Right atrium auricular region (tissue), 2 donors: ENCODE measurements around the gene CCDC138. TPM values are rescaled to one million over a fixed set of nuclear protein-coding genes. Genes with fewer than 3 reads are reported as not detected.

Experiments
- DNase-seq: peaks from one replicate; pipeline ENCODE4 v3.0.0-alpha.2; 2019; ENCODE audit warnings: low spot score
- H3K27ac ChIP-seq, 2 donors: fragments of 200-600 bp; sonication (generic); 1 replicate in 1 of 2; 2 replicates in 1 of 2; pipeline ENCODE4 v1.5.1; 2016 to 2019
- H3K27me3 ChIP-seq, 2 donors: fragments of 200-600 bp; sonication (generic); one replicate each; pipeline versions ENCODE4 v1.5.1 to v1.6.0; 2017 to 2019
- H3K36me3 ChIP-seq: fragments of 200-600 bp; sonication (generic); one replicate; pipeline ENCODE4 v1.5.1; 2016
- H3K4me1 ChIP-seq, 2 donors: fragments of 200-600 bp; sonication (generic); one replicate each; pipeline versions ENCODE4 v1.5.1 to v1.6.0; 2017 to 2019
- H3K4me3 ChIP-seq, 2 donors: fragments of 200-600 bp; sonication (generic); 1 replicate in 1 of 2; 2 replicates in 1 of 2; pipeline ENCODE4 v1.5.1; 2017 to 2019; ENCODE audit warnings: mild to moderate bottlenecking in 1 of 2, moderate library complexity in 1 of 2
- H3K9me3 ChIP-seq, 2 donors: fragments of 200-600 bp; sonication (generic); one replicate each; pipeline ENCODE4 v1.5.1; 2019
- total RNA-seq, 2 donors: library from RNA; depleted of rRNA; stranded (reverse); fragments of >200 nt; gene quantifications; one replicate each; pipeline ENCODE4 v1.1.0, GENCODE V29; 2016
- TF ChIP-seq, protein P1 (sequence below), 2 donors: fragments of 200-600 bp; sonication (generic); IDR thresholded peaks; one replicate each; pipeline ENCODE4 v1.5.1; 2019; ENCODE audit warnings: antibody characterized with exemption in 2 of 2

CCDC138 gene
- total RNA-seq, 2 donors from 2014 or later: 1.0 to 1.5 TPM

DNA sequence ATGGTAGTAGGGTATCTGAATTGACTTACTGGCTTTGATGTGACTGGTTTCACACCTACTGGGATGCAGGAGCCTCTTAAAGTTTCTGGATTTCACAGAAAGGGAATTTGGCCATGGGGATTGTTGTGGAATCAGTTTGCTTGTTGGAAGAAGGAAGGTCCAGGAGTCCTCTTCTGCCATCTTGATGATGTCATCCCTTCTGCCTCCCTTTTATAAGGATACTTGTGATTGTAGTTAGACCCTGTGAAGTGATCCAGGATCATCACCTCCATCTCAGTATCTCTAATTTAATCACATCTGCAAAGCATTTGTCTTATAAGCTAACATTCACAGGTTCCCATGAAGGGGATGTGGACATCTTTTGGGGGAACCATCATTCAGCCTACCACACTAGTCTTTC is 79.5 kb downstream of the CCDC138 start:
- H3K9me3 ChIP-seq: peaks cover 0 to 17% of the 10 kb centered on the region in 2 donors
- no peak overlapping the region for H3K4me3 ChIP-seq
- no peaks in the 10 kb centered on the region for H3K4me1 ChIP-seq
- no peaks in the 10 kb centered on the region for H3K36me3 ChIP-seq
- no peaks in the 10 kb centered on the region for H3K27me3 ChIP-seq
- no peak for DNase-seq
- TF ChIP-seq, protein P1, sequence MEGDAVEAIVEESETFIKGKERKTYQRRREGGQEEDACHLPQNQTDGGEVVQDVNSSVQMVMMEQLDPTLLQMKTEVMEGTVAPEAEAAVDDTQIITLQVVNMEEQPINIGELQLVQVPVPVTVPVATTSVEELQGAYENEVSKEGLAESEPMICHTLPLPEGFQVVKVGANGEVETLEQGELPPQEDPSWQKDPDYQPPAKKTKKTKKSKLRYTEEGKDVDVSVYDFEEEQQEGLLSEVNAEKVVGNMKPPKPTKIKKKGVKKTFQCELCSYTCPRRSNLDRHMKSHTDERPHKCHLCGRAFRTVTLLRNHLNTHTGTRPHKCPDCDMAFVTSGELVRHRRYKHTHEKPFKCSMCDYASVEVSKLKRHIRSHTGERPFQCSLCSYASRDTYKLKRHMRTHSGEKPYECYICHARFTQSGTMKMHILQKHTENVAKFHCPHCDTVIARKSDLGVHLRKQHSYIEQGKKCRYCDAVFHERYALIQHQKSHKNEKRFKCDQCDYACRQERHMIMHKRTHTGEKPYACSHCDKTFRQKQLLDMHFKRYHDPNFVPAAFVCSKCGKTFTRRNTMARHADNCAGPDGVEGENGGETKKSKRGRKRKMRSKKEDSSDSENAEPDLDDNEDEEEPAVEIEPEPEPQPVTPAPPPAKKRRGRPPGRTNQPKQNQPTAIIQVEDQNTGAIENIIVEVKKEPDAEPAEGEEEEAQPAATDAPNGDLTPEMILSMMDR (IDR thresholded peaks at IDR 0.05): no peak
- no peak overlapping the region for H3K27ac ChIP-seq

DNA sequence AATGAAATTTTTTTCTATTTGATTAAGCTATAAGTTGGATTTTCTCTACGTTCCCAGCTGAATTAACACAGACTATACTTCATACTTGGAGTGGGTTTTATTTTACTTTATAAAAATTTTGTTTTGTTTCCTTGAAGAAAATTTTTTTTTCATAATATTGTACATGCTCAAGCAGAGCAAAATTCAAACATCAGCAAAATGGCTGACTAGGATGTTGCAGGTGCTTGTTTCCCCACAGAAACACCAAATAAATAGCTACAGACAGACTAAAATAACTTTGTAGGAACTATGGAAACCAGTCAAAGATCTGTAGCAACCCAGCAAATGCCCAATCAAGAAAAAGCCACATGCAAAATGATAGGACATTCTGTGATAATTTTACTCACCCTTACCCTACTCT is 82.3 kb downstream of the CCDC138 start:
- H3K36me3 ChIP-seq: no peaks in the 10 kb centered on the region
- no peak for DNase-seq

DNA sequence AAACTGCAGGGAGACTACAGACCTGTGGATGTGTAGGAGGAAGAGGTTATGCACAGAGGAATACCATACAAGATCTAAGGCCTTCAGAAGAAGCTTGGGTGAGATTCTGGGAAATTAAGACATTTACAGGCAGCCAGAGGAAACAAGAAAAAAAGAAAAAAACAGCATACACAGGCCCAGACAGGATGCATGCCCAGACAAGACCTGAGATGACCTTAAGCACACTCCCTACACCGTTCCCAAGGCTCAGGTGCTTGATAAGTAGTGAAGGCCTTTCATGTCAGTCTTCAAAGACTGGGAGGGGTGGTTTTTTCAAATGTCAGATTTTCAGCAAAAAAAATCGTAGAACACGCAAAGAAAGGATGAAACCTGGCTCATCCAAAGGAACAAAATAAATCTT is 83.0 kb downstream of the CCDC138 start:
- H3K27ac ChIP-seq: no peak overlapping the region
- TF ChIP-seq, protein P1 (IDR thresholded peaks at IDR 0.05): no peak
- no peaks in the 10 kb centered on the region for H3K27me3 ChIP-seq
- no peak overlapping the region for H3K4me3 ChIP-seq
- no peak for DNase-seq
- no peaks in the 10 kb centered on the region for H3K36me3 ChIP-seq
- no peaks in the 10 kb centered on the region for H3K4me1 ChIP-seq
- H3K9me3 ChIP-seq: peaks cover 0 to 17% of the 10 kb centered on the region in 2 donors

More for the DNA sequence above, 82.3 kb downstream of the CCDC138 start:
- TF ChIP-seq, protein P1 (IDR thresholded peaks at IDR 0.05): no peak
- Histone ChIP-seq H3K4me1 (no peaks in the 10 kb centered on the region), H3K4me3 (no peak overlapping the region), H3K27ac (no peak overlapping the region), H3K27me3 (no peaks in the 10 kb centered on the region), H3K9me3 (peaks cover 0 to 17% of the 10 kb centered on the region in 2 donors)

DNA sequence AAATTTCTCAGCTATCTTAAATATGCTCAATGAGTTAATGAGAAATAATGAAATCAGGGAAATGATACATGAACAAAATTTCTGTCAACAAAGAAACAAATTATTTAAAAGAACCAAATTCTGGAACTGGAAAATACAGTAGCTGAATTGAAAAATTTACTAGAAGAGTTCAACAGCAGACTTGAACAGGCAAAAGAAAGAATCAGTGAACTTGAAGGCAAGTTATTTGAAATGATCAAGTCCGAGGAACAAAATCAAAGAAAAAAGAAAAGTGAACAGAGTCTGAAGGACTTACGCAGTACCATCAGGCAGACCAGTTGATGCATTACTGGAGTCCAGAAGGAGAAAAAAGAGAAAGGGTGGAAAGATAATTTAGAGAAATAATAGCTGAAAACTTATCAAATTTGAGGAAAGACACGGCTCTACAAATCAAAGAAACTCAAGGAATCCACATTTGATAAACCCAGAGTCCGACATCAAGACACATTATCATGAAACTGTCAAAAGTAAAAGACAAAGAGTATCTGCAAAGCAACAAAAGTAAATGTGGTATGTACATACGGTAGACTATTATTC is 83.6 kb downstream of the CCDC138 start:
- TF ChIP-seq, protein P1 (IDR thresholded peaks at IDR 0.05): no peak
- DNase-seq: no peak
- no peaks in the 10 kb centered on the region for H3K27me3 ChIP-seq
- H3K4me1 ChIP-seq: no peaks in the 10 kb centered on the region
- peaks cover 0 to 17% of the 10 kb centered on the region in 2 donors for H3K9me3 ChIP-seq
- H3K27ac ChIP-seq: no peak overlapping the region
- no peak overlapping the region for H3K4me3 ChIP-seq
- no peaks in the 10 kb centered on the region for H3K36me3 ChIP-seq

DNA sequence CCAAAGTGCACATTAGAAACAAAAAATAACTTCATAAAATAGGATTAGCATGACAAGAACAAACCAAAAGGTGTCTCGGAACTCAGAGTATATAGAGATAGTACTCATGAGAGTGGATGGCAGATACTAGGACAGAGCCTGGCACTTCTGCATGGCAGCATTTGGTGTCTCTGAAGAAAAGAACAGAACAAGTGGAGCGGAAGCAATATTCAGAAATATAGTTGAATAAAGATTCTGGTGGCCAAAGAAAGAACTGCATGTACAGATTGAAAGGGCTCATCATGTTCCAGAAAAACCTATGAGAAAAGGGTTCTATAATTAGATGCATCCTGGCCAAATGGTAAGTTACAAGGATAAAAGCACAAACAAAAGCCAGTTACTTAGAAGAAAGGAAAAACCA is 90.9 kb downstream of the CCDC138 start:
- DNase-seq: no peak
- Histone ChIP-seq H3K4me3 (no peak overlapping the region), H3K27ac (no peak overlapping the region), H3K36me3 (no peaks in the 10 kb centered on the region), H3K4me1 (no peaks in the 10 kb centered on the region), H3K9me3 (peaks cover 0 to 15% of the 10 kb centered on the region in 2 donors), H3K27me3 (no peaks in the 10 kb centered on the region)
- TF ChIP-seq, protein P1 (IDR thresholded peaks at IDR 0.05): no peak

DNA sequence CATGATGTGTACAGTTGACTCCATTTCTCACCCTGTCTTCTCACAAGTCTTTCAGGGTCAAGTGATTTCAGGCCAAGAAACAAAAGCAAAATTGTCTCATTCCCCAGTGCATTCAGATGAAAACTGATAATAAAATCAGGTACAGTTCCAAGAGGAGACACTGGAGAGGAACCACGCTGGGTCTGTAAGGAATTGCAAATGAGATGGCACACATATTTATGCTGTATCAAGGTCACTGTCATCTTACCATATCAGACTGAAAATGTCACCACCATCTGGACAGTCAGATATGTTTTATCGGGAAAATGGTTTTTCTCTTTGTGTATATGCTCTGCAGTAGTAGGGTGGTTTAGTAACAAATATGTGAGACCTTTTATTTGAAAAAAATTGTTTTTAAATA is 91.7 kb downstream of the CCDC138 start:
- Histone ChIP-seq H3K27ac (no peak overlapping the region), H3K4me1 (no peaks in the 10 kb centered on the region), H3K36me3 (no peaks in the 10 kb centered on the region), H3K27me3 (no peaks in the 10 kb centered on the region), H3K4me3 (no peak overlapping the region), H3K9me3 (peaks cover 0 to 19% of the 10 kb centered on the region in 2 donors)
- DNase-seq: no peak
- TF ChIP-seq, protein P1 (IDR thresholded peaks at IDR 0.05): no peak
